ENCODE measurements around the gene UBB. TPM values are rescaled to one million over a fixed set of nuclear protein-coding genes. Genes with fewer than 3 reads are reported as not detected.

The UBB gene
- total and polyA plus RNA-seq, 2 of the 4 experiments (the other 2 are of a cell fraction) = 2,561 to 4,283 TPM

DNA sequence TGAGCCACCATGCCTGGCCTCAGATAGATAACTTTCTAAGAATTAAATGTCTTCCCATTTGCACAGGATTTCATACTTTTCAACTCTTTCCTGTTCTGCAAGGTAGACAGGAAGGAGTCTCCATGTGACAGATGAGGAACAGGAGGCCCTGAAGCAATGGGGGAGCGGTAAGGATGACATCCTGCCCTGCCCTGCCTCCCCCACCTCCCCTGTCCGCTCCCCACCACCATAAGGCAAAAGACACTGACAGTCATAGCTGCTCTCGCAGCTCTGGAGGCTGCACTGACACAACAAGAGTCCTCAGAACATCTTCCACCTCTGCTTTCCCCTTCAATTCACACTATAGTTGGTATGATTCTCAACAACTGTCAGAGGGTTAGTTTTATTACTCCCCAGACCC, 37.3 kb upstream of the UBB start:
- Histone ChIP-seq H3K9ac (ENCODE audit: low read depth, low read length) (no peak overlapping the region), H2BK120ac (ENCODE audit: low read depth, low read length) (no peak overlapping the region), H3K14ac (replicated peaks; ENCODE audit: low read depth, low read length) (no peak overlapping the region), H3K23ac (ENCODE audit: low read depth, low read length) (no peak overlapping the region), H3K9me3 (ENCODE audit: control insufficient read depth, insufficient read depth, low read length) (no peaks in the 10 kb centered on the region), H4K91ac (ENCODE audit: insufficient read depth, low read depth, low read length) (no peak overlapping the region), H4K20me1 (ENCODE audit: insufficient read depth, low read length) (no peaks in the 10 kb centered on the region), H2AK5ac (ENCODE audit: low read depth, low read length) (no peak overlapping the region), H3K18ac (ENCODE audit: low read depth, low read length) (no peak overlapping the region), H3K27ac (ENCODE audit: insufficient read depth, low read length) (no peak overlapping the region), H4K5ac (ENCODE audit: low read depth, low read length) (no peak overlapping the region), H4K8ac (ENCODE audit: low read depth in 2 of 2, low read length in 2 of 2) (no peak overlapping the region), H3K4me3 (ENCODE audit: insufficient read depth, low read depth, low read length) (no peak overlapping the region), H2BK20ac (ENCODE audit: low read depth, low read length) (no peak overlapping the region), H3K4me2 (ENCODE audit: low read depth, low read length) (no peak overlapping the region), H2AFZ (replicated peaks; ENCODE audit: low read length, poor library complexity) (no peak overlapping the region), H3K9me1 (ENCODE audit: insufficient read depth, low read length) (peaks cover 9% of the 10 kb centered on the region; the same call in 1 of the 2 replicates), H3K4ac (ENCODE audit: low read depth, low read length) (no peak overlapping the region), H3K79me1 (ENCODE audit: low read depth in 1 of 2, low read length in 2 of 2) (no peaks in the 10 kb centered on the region; a peak in 1 of 4 replicates), H2BK5ac (ENCODE audit: low read depth, low read length, poor library complexity, severe bottlenecking) (no peak overlapping the region), H2BK15ac (ENCODE audit: low read depth, low read length) (no peak overlapping the region), H2AK9ac (replicated peaks; ENCODE audit: low read depth, low read length, poor library complexity) (no peak overlapping the region), H3K36me3 (ENCODE audit: control insufficient read depth, insufficient read depth, low read length) (peaks cover 16% of the 10 kb centered on the region), H3K27me3 (ENCODE audit: control insufficient read depth, insufficient read depth, low read length) (no peaks in the 10 kb centered on the region), H3K56ac (ENCODE audit: extremely low read depth, insufficient read depth, low read length) (no peak overlapping the region), H3K4me1 (ENCODE audit: control insufficient read depth, insufficient read depth, low read length) (no peaks in the 10 kb centered on the region; the same call in 1 of the 2 replicates)
- DNase-seq (no peak), ATAC-seq (ENCODE audit: low read depth) (no peak)
- TF ChIP-seq SMC3 (IDR thresholded peaks at IDR 0.05; ENCODE audit: low read depth, low read length) (no peak), FOS (IDR thresholded peaks at IDR 0.05; ENCODE audit: low read depth, low read length) (no peak), CHD1 (IDR thresholded peaks at IDR 0.05; ENCODE audit: low read depth, low read length) (no peak), RFX5 (IDR thresholded peaks at IDR 0.05; ENCODE audit: low read depth, low read length) (no peak), POLR2A (IDR thresholded peaks at IDR 0.05; ENCODE audit: low read depth, low read length) (no peak), CEBPB (IDR thresholded peaks at IDR 0.05; ENCODE audit: low read depth, low read length) (no peak), BHLHE40 (IDR thresholded peaks at IDR 0.05; ENCODE audit: low read depth, low read length) (no peak), NFE2L2 (IDR thresholded peaks at IDR 0.05; ENCODE audit: low read depth, low read length) (no peak), MAFK (IDR thresholded peaks at IDR 0.05; ENCODE audit: low read depth, low read length) (no peak), RAD21 (IDR thresholded peaks at IDR 0.05; ENCODE audit: low read length) (no peak), MAZ (IDR thresholded peaks at IDR 0.05; ENCODE audit: borderline replicate concordance, low read depth, low read length) (no peak)
- TF ChIP-seq, protein P1, sequence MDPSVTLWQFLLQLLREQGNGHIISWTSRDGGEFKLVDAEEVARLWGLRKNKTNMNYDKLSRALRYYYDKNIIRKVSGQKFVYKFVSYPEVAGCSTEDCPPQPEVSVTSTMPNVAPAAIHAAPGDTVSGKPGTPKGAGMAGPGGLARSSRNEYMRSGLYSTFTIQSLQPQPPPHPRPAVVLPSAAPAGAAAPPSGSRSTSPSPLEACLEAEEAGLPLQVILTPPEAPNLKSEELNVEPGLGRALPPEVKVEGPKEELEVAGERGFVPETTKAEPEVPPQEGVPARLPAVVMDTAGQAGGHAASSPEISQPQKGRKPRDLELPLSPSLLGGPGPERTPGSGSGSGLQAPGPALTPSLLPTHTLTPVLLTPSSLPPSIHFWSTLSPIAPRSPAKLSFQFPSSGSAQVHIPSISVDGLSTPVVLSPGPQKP (IDR thresholded peaks at IDR 0.05; ENCODE audit: borderline replicate concordance, low read depth, low read length) = no peak
- TF ChIP-seq, protein P2, sequence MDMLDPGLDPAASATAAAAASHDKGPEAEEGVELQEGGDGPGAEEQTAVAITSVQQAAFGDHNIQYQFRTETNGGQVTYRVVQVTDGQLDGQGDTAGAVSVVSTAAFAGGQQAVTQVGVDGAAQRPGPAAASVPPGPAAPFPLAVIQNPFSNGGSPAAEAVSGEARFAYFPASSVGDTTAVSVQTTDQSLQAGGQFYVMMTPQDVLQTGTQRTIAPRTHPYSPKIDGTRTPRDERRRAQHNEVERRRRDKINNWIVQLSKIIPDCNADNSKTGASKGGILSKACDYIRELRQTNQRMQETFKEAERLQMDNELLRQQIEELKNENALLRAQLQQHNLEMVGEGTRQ (IDR thresholded peaks at IDR 0.05; ENCODE audit: low read depth, low read length) = no peak
- no TSS peak for BruUV-seq (replicated peaks)
- POLR2A ChIA-PET (ENCODE audit: unreplicated experiment) = no interaction called here
- CTCF ChIA-PET = no interaction called here
- intact Hi-C loops (cut with micrococcal nuclease) = no loop called here
- dilution Hi-C loops (cut with HindIII; ENCODE audit: low sequenced_read_pairs, unreplicated experiment) = no loop called here
- no CpG with 5 or more reads among the region's 3 CpGs for WGBS, 2 experiments (ENCODE audit: extremely low coverage in 2 of 2, insufficient read length in 1 of 2)
- in situ Hi-C loops (cut with MboI; ENCODE audit: low sequenced_read_pairs) = no loop called here
